22Rv1 (cell line): ENCODE results near the gene TJP3.

Experiments
- H3K27ac ChIP-seq: fragments of 450-650 bp; 2 replicates; pipeline ENCODE4 v1.5.1; 2017
- ZFX ChIP-seq: fragments of 450-650 bp; IDR thresholded peaks from 2 replicates; pipeline ENCODE4 v1.6.1; 2017; ENCODE audit warnings: antibody characterized with exemption, borderline replicate concordance
- TF ChIP-seq, protein P1 (sequence below): fragments of 450-650 bp; IDR thresholded peaks from 2 replicates; pipeline ENCODE4 v1.5.1; 2017; ENCODE audit warnings: mild to moderate bottlenecking

Gene TJP3

DNA sequence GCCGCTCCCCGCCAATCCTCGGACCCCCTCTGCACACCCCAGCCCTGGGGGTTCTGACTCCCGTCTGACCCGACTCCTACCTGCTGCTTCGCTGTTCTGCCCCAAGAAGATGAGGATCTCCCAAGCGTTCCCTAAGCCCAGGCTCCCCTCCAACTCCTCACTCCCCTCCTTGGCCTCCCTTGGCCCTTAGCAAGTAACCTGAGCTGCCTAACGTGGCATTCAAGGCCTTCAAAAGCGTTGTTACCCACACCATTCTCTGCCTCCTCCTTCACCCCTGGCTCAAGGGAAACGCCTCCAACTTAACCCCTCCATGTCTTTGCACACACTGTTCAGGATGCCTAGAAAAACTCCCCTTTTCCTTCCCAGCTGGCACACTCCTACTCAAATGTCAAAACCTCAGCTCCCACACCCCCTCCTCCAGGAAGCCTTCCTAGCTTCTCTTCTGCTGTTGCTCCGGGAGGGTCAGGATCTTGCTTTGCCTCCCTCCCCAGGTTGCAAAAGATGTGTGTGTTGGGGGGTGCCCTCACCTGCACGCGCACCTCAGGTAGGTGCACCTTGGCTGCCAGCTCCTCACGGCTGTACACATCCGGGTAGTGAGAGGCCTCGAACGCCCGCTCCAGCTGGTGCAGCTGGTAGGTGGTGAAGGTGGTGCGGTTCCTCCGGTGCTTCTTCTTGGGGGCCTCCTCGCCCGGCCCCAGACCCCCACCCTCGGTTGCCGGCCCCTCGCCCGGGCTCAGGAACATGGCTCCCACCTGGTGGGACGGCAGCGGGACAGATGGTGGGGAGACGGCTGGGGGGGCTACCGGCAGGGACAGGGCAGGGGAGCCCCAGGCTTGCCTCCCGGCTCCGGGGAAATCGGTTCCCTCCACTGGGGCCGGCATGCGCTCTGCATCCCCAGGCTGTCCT, 63.1 kb downstream of the TJP3 start:
- no peak overlapping the region for H3K27ac ChIP-seq
- TF ChIP-seq, protein P1, sequence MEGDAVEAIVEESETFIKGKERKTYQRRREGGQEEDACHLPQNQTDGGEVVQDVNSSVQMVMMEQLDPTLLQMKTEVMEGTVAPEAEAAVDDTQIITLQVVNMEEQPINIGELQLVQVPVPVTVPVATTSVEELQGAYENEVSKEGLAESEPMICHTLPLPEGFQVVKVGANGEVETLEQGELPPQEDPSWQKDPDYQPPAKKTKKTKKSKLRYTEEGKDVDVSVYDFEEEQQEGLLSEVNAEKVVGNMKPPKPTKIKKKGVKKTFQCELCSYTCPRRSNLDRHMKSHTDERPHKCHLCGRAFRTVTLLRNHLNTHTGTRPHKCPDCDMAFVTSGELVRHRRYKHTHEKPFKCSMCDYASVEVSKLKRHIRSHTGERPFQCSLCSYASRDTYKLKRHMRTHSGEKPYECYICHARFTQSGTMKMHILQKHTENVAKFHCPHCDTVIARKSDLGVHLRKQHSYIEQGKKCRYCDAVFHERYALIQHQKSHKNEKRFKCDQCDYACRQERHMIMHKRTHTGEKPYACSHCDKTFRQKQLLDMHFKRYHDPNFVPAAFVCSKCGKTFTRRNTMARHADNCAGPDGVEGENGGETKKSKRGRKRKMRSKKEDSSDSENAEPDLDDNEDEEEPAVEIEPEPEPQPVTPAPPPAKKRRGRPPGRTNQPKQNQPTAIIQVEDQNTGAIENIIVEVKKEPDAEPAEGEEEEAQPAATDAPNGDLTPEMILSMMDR = no peak
- no peak for TF ChIP-seq ZFX

DNA sequence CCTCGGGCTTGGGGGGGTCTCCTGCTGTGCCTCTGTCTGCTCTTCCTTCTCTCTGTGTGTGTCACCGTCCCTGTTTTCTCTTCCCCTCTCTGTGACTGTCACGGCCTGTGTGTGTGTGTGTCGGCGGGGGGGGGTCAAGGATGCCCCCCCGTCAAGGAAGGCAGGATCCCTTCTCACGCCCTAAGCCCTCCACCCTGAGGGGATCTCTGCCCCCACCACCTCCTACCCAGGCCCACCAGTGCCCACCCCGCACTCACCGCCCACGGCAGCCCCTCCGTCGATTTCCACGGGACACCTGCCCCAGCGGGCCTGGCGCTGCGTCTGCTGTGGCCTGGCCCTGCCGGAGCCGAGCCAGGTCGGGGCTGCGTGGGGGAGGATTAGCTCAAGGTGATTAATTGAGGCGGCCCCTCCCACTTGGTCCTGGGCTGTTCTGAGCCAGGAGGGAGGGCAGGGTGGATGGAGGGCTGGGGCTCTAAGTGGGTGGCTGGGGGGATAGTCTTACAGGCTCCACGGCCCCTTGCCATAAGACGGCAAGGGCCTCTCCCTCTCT, 63.8 kb downstream of the TJP3 start, which contains the start of gene RAX2:
Gene RAX2 (minus strand): TSS at position 323 of the 550 bp plus-strand sequence. CDS start 486 bp downstream, outside the sequence.
- H3K27ac ChIP-seq = no peak within 1 kb of the TSS
- no peak for TF ChIP-seq ZFX
- TF ChIP-seq, protein P1 = no peak

DNA sequence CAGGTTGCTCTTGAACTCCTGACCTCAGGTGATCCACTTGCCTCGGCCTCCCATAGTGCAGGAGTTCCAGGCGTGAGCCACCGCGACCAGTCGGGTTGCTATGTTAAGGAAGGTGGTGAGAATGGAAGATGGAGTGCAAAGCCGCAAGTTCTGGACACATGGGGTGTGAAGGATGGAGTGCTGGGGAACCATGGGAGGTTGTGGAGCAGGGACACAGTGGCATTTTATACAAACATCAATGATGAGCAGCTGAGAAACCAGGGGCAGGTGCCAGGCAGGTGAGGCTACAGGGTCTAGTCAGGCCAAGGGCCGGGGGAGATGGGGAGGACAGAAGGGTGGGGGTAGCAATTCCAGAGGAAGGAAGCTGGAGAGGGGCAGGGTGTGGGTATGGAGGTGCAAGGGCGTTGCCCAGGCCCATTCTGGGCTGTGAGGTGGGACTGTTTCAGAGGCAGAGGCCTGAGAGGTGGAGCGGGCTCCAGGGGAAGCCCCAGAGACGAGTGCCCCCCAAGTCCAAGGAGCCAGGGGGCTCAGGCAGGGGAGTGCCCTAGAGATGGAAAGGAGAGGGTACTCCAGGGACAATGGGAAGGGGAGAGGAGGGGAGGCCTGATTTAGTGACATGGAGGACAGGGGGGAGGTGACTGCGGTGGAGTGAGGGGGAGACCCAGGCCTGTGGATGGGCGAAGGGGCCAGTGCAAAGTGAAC, 65.8 kb downstream of the TJP3 start:
- no peak overlapping the region for H3K27ac ChIP-seq
- TF ChIP-seq ZFX = no peak
- TF ChIP-seq, protein P1 = no peak

DNA sequence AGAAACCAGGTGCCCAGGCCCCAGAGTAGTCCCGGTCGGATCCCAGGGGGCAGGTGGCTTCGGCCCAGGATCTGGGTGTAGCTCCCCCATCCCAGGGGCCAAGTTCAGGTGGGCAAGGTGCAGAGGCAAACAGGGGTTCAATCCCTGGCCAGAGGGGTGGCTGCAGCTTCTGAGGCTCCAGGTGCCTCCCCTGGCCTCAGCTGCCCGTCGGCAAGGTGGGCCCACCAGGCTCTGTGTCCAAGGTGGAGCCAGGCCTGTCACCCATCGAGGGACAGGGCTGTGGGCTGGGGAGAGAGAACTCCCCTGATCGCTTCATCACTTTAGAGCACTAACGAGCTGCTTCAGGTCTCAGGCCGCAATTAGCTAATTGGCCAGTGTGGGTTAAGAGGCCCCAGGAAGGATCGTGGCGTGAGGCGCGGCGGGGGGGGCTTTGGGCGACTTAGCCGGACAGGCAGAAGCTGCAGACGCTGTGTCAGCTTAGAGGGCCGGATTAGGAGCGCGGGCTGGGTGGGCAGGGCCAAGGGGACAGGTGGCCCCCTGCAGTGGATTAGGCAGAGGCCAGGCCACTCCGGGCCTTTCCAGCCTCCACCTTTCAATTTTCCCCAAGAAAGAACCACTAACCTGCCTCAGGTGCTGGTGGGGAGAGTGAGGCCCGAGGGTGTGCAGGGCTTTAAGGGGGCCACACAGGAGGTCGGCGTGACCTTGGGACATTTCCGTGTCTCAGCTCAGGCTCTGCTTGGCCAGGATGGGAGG, 66.6 kb downstream of the TJP3 start:
- no peak for TF ChIP-seq ZFX
- H3K27ac ChIP-seq = no peak overlapping the region

DNA sequence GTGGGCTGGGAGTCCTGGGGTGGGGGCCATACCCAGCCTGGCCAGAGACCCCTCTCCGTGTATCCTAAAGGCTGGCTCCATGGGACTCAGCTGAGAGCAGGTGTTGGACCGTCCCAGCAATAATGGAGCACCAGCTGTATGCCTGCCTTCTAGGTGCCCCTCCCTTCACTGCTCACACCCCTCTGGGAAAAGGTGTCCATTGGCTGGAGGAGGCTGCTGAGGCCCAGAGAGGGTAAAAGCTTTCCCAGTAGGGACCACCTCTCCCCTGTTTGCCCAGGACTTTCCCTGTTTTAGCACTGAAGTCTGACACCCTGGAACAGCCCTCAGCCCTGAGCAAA, 67.2 kb downstream of the TJP3 start:
- no peak overlapping the region for H3K27ac ChIP-seq
- TF ChIP-seq, protein P1 = no peak
- TF ChIP-seq ZFX = no peak

DNA sequence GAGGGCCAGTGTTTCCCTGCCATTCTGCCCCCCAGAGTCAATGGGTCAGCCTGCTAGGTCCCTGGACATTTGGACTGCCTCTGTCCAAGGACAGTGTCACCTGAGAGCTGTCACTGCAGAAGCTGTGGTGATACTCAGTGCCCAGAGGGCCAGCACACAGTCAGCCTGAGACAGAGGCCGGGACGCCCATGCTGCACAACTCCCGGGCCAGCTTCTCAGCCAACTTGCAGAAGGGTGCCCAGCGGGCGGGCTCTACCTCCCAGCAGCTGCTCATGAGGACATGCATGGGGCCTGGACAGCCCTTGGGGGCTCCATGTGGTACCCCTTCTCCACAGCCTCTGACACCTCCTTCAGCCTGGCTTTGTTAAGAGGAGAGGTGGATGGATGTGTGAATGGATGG, 67.6 kb downstream of the TJP3 start:
- no peak overlapping the region for H3K27ac ChIP-seq
- no peak for TF ChIP-seq ZFX
- TF ChIP-seq, protein P1 = no peak

DNA sequence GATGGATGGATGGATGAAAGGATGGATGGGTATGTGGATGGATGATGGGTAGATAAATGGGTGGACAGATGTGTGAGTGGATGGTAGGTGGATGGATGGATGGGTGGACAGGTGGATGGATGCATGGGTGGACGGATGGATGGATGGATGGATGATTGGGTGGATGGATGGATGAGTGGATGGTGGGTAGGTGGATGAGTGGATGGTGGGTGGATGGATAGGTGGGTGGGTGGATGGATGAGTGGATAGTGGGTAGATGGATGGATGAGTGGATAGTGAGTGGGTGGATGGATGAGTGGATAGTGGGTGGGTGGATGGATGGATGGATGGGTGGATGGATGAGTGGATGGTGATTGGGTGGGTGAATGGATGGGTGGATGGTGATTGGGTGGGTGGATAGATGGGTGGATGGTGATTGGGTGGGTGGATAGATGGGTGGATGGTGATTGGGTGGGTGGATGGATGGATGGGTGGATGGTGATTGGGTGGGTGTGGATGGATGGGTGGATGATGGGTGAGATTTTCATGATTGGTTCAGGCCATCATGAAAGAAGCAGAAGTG, 68.4 kb downstream of the TJP3 start:
- H3K27ac ChIP-seq = no peak overlapping the region
- TF ChIP-seq ZFX = no peak
- TF ChIP-seq, protein P1 = no peak
